Ovary (tissue), 3 donors: ENCODE data around the gene ADCYAP1R1.

Experiments
- CTCF ChIP-seq, 3 donors: fragments of 450-650 bp in 2 of 3; fragments of 200-600 bp in 1 of 3; IDR thresholded peaks; one replicate each; pipeline versions ENCODE4 v1.5.1 to v1.8.0; 2016 to 2022; ENCODE audit warnings: antibody characterized with exemption in 3 of 3, mild to moderate bottlenecking in 1 of 3
- POLR2A ChIP-seq: fragments of 450-650 bp; IDR thresholded peaks from one replicate; pipeline ENCODE4 v1.6.1; 2017; ENCODE audit warnings: antibody characterized with exemption, mild to moderate bottlenecking, moderate library complexity
- donor health status: DM: no; HTN: no; CAD: no.

- TF ChIP-seq CTCF (IDR thresholded peaks at IDR 0.05) (no peak), POLR2A (no peak)
Observed at GRCh38 chr7:31068006-31068675, 16.0 kb downstream of the ADCYAP1R1 start.
